Panc1 (cell line): ENCODE data around the gene TRMT6. TPM values are rescaled to one million over a fixed set of nuclear protein-coding genes. Genes with fewer than 3 reads are reported as not detected.

ENCODE experiments used
- ATAC-seq: fragments of 200-7000 bp; cut with Tn5 transposase; 2 replicates; pipeline ENCODE4 v1.9.1; 2020; ENCODE audit warnings: mild to moderate bottlenecking, moderate library complexity
- BruUV-seq: library from RNA; stranded (reverse); fragments of 400-500 nt; replicated peaks from 2 replicates; lab custom pipeline; 2021; lab: Mats Ljungman, UMichigan
- CTCF ChIA-PET: fragments of 300-600 bp; sonication (Branson Sonifier 250); formaldehyde crosslinking; loops from one replicate; lab custom pipeline; 2022; ENCODE audit warnings: antibody characterized with exemption; lab: Charles Lee
- POLR2A ChIA-PET: fragments of 300-600 bp; sonication (Branson Sonifier 250); formaldehyde crosslinking; loops from one replicate; lab custom pipeline; 2022; ENCODE audit warnings: antibody characterized with exemption; lab: Charles Lee
- DNase-seq: peaks from one replicate; pipeline ENCODE4 v3.0.0-alpha.2; 2010; ENCODE audit warnings: low read depth, low spot score
- H3K27ac ChIP-seq: 2 replicates; pipeline ENCODE4 v1.5.1; 2011; ENCODE audit warnings: mild to moderate bottlenecking, low read length, inconsistent platforms
- H3K27me3 ChIP-seq: fragments of 200-500 bp; sonication (Bioruptor generic); 2 replicates; pipeline ENCODE4 v1.6.0; 2014; ENCODE audit warnings: low read length, inconsistent platforms; ENCODE audit not compliant: control insufficient read depth, insufficient read depth
- H3K36me3 ChIP-seq: fragments of 200-500 bp; sonication (Bioruptor generic); 2 replicates; pipeline ENCODE4 v1.5.1; 2014; ENCODE audit warnings: inconsistent platforms, mild to moderate bottlenecking, low read length, moderate library complexity; ENCODE audit not compliant: control insufficient read depth, insufficient read depth
- H3K4me1 ChIP-seq: 2 replicates; pipeline ENCODE4 v1.5.1; 2011; ENCODE audit warnings: inconsistent platforms, mild to moderate bottlenecking, low read length, moderate library complexity; ENCODE audit not compliant: control insufficient read depth, insufficient read depth
- H3K4me3 ChIP-seq, 2 experiments: 2 replicates each; pipeline ENCODE4 v1.5.1; 2011 to 2012; ENCODE audit warnings: low read depth in 2 of 2, low read length in 2 of 2, mild to moderate bottlenecking in 2 of 2, inconsistent platforms in 1 of 2, moderate library complexity in 1 of 2
- H3K9me3 ChIP-seq: fragments of 200-500 bp; sonication (Bioruptor generic); 2 replicates; pipeline ENCODE4 v1.5.1; 2014; ENCODE audit warnings: low read depth, mild to moderate bottlenecking, inconsistent platforms, low read length, moderate library complexity; ENCODE audit not compliant: control insufficient read depth, insufficient read depth
- POLR2AphosphoS5 ChIP-seq: IDR thresholded peaks from 2 replicates; pipeline ENCODE4 v1.6.1; 2012; ENCODE audit warnings: mild to moderate bottlenecking, low read depth, low read length, moderate library complexity
- REST ChIP-seq, 2 experiments: IDR thresholded peaks; 2 replicates each; pipeline ENCODE4 v1.6.1; 2011 to 2012; ENCODE audit warnings: low read depth in 2 of 2, control low read depth in 1 of 2, low read length in 1 of 2, mild to moderate bottlenecking in 1 of 2, moderate library complexity in 1 of 2; ENCODE audit not compliant: insufficient read depth in 1 of 2
- TCF7L2 ChIP-seq: IDR thresholded peaks from 2 replicates; pipeline ENCODE4 v1.6.1; 2011; ENCODE audit warnings: mild to moderate bottlenecking, low read depth, low read length, inconsistent platforms
- in situ Hi-C: cut with HindIII; loops from 2 replicates; pipeline ENCODE4 v1.10.0; 2016; ENCODE audit warnings: low sequenced_read_pairs, low pct_unique_long_range_greater_than_20kb
- intact Hi-C: fragments of 100-400 bp; cut with micrococcal nuclease; formaldehyde crosslinking; loops from one replicate; pipeline ENCODE4 v1.10.0; 2022; ENCODE audit not compliant: unreplicated experiment
- total RNA-seq: library from RNA; stranded (reverse); gene quantifications from one replicate; pipeline ENCODE4 v1.2.1, GENCODE V29; 2021; ENCODE audit not compliant: unreplicated experiment
- TF ChIP-seq, protein P1 (sequence below): fragments of 450-650 bp; IDR thresholded peaks from 2 replicates; pipeline ENCODE4 v1.5.1; 2017; ENCODE audit warnings: mild to moderate bottlenecking

TRMT6 gene
- total RNA-seq, 1 experiment from 2014 or later, result 27.9 TPM

GRCh38 chr20:5928836-5929715, 21.3 kb downstream of the TRMT6 start:
- H3K4me3 ChIP-seq, result no peak overlapping the region
- POLR2A ChIA-PET, result interaction anchor here (0.7 kb wide), 1 partner anchor 51 kb away, joined by 5 read pairs; no protein-coding TSS in a partner anchor
- CTCF ChIA-PET, result no interaction called here
- no peak for TF ChIP-seq REST (IDR thresholded peaks at IDR 0.05; ENCODE audit: insufficient read depth in 1 of 2, low read depth in 2 of 2, low read length in 1 of 2)
- no peaks in the 10 kb centered on the region for H3K36me3 ChIP-seq
- in situ Hi-C loops, result no loop called here
- no peak overlapping the region for H3K27ac ChIP-seq
- no peak for ATAC-seq
- H3K27me3 ChIP-seq, result peaks cover 5% of the 10 kb centered on the region; the same call in 1 of the 2 replicates
- BruUV-seq, result no TSS peak
- DNase-seq, result no peak
- intact Hi-C loops, result no loop called here
- no peaks in the 10 kb centered on the region for H3K9me3 ChIP-seq
- H3K4me1 ChIP-seq, result no peaks in the 10 kb centered on the region

- TF ChIP-seq POLR2AphosphoS5 (no peak), REST (IDR thresholded peaks at IDR 0.05; ENCODE audit: insufficient read depth in 1 of 2, low read depth in 2 of 2, low read length in 1 of 2) (no peak), TCF7L2 (no peak)
- TF ChIP-seq, protein P1, sequence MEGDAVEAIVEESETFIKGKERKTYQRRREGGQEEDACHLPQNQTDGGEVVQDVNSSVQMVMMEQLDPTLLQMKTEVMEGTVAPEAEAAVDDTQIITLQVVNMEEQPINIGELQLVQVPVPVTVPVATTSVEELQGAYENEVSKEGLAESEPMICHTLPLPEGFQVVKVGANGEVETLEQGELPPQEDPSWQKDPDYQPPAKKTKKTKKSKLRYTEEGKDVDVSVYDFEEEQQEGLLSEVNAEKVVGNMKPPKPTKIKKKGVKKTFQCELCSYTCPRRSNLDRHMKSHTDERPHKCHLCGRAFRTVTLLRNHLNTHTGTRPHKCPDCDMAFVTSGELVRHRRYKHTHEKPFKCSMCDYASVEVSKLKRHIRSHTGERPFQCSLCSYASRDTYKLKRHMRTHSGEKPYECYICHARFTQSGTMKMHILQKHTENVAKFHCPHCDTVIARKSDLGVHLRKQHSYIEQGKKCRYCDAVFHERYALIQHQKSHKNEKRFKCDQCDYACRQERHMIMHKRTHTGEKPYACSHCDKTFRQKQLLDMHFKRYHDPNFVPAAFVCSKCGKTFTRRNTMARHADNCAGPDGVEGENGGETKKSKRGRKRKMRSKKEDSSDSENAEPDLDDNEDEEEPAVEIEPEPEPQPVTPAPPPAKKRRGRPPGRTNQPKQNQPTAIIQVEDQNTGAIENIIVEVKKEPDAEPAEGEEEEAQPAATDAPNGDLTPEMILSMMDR, result no peak
- no peak overlapping the region for H3K4me3 ChIP-seq
- no peaks in the 10 kb centered on the region for H3K9me3 ChIP-seq
- no peaks in the 10 kb centered on the region for H3K36me3 ChIP-seq
- no peak for DNase-seq
- H3K27me3 ChIP-seq, result peaks cover 5% of the 10 kb centered on the region; the same call in 1 of the 2 replicates
- H3K4me1 ChIP-seq, result no peaks in the 10 kb centered on the region
- BruUV-seq, result no TSS peak
- no peak overlapping the region for H3K27ac ChIP-seq
- intact Hi-C loops (no loop called here), in situ Hi-C loops (no loop called here)
- ATAC-seq, result no peak
- ChIA-PET CTCF (interaction anchor here (0.6 kb wide), 1 partner anchor 350 kb away, joined by 5 read pairs; no protein-coding TSS in a partner anchor), POLR2A (no interaction called here)
Observed at GRCh38 chr20:5927749-5928462, 22.4 kb downstream of the TRMT6 start.
